Suprapubic skin (tissue), 4 donors: ENCODE data around the gene NET1.

Source experiments
- EP300 ChIP-seq: sonication (generic); formaldehyde crosslinking; IDR thresholded peaks from one replicate; pipeline ENCODE4 v1.6.1; 2017; ENCODE audit warnings: antibody characterized with exemption
- POLR2A ChIP-seq, 2 donors: fragments of 450-650 bp; IDR thresholded peaks; one replicate each; pipeline ENCODE4 v1.6.1; 2017; ENCODE audit warnings: antibody characterized with exemption in 2 of 2, mild to moderate bottlenecking in 2 of 2, moderate library complexity in 2 of 2
- POLR2AphosphoS5 ChIP-seq, 3 donors: sonication (generic); formaldehyde crosslinking; IDR thresholded peaks; one replicate each; pipeline ENCODE4 v1.6.1; 2017; ENCODE audit warnings: antibody characterized with exemption in 3 of 3
- TF ChIP-seq, protein P1 (sequence below), 2 donors: fragments of 200-600 bp in 1 of 2; fragments of 450-650 bp in 1 of 2; sonication (generic) in 1 of 2; IDR thresholded peaks; one replicate each; pipeline ENCODE4 v1.5.1; 2016 to 2019; ENCODE audit warnings: antibody characterized with exemption in 2 of 2, mild to moderate bottlenecking in 1 of 2, moderate library complexity in 1 of 2

DNA sequence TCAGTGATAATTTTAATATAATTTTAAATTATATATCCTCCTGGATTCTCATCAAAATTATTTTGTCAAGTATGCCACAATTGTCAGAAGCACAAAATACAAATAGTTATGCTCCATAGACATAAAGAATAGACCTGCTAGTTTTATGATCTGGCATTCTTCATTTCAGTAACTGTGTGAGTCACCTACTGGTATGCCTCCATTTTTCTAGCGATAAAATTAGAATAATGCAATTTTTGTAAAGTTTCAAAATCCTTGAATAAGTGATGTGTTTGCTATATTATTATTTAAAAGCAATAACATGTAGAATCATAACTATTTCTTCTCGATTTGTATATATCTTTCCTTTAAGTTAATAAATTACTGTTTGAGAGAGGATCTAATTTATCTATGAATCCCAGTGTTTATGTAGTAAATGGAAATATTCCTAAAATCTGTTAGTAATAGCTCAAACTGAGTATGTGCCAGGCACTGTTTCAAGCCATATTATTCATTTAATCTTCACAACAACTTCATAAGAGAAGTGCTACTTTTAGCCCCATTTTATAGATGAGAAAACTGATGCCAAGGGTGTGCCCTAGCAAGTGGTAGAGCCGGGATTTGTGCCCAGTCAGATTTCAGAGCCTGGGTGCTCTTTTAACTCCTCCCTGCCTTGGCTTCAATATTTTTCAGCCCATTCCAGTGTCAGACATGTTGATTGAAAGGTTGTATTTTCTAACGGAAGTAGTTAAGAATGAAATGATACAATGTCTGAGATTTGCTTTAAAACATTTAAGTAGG, 38.4 kb downstream of the NET1 start:
- TF ChIP-seq, protein P1, sequence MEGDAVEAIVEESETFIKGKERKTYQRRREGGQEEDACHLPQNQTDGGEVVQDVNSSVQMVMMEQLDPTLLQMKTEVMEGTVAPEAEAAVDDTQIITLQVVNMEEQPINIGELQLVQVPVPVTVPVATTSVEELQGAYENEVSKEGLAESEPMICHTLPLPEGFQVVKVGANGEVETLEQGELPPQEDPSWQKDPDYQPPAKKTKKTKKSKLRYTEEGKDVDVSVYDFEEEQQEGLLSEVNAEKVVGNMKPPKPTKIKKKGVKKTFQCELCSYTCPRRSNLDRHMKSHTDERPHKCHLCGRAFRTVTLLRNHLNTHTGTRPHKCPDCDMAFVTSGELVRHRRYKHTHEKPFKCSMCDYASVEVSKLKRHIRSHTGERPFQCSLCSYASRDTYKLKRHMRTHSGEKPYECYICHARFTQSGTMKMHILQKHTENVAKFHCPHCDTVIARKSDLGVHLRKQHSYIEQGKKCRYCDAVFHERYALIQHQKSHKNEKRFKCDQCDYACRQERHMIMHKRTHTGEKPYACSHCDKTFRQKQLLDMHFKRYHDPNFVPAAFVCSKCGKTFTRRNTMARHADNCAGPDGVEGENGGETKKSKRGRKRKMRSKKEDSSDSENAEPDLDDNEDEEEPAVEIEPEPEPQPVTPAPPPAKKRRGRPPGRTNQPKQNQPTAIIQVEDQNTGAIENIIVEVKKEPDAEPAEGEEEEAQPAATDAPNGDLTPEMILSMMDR (IDR thresholded peaks at IDR 0.05) = no peak
- no peak for TF ChIP-seq POLR2A (IDR thresholded peaks at IDR 0.05)
- no peak for TF ChIP-seq POLR2AphosphoS5 (IDR thresholded peaks at IDR 0.05)
- TF ChIP-seq EP300 = no peak
